GM18861 (cell line): Measurements from ENCODE around the gene RPL10A.
"Not testable (repeated sequence)": the region's sequence is repeated elsewhere in the genome, so short reads cannot be mapped to it uniquely, and the experiment has no call there.

ENCODE experiments used
- ATAC-seq: cut with Tn5 transposase; IDR thresholded peaks from one replicate; pipeline ENCODE4 v1.9.1; 2021; ENCODE audit not compliant: unreplicated experiment

Gene RPL10A

GRCh38 chr6:35468181-35468979 is at the start of gene RPL10A:
RPL10A (plus strand) TSS chr6:35468401; CDS start chr6:35468435, 34 bp downstream.
- ATAC-seq: peak; percentile 71

GRCh38 chr6:35419417-35419816 is 48.8 kb upstream of the RPL10A start:
- ATAC-seq: no peak

GRCh38 chr6:35419961-35420360 is 48.2 kb upstream of the RPL10A start:
- no peak for ATAC-seq

- no peak for ATAC-seq
These were observed 42.9 kb upstream of the RPL10A start for GRCh38 chr6:35425284-35425683.

DNA sequence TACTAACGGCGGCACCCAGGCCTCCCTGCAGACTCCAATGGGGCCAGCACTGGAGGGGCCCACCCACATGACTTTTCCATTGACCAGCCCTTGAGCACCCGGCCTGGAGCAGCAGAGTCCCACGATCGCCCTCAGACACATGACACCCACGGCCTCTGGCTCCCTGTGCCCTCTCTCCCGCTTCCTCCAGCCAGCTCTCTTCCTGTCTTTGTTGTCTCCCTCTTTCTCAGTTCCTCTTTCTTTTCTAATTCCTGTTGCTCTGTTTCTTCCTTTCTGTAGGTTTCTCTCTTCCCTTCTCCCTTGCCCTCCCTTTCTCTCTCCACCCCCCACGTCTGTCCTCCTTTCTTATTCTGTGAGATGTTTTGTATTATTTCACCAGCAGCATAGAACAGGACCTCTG is 42.1 kb upstream of the RPL10A start:
- ATAC-seq: no peak

GRCh38 chr6:35427435-35427834 is 40.8 kb upstream of the RPL10A start:
- no peak for ATAC-seq

DNA sequence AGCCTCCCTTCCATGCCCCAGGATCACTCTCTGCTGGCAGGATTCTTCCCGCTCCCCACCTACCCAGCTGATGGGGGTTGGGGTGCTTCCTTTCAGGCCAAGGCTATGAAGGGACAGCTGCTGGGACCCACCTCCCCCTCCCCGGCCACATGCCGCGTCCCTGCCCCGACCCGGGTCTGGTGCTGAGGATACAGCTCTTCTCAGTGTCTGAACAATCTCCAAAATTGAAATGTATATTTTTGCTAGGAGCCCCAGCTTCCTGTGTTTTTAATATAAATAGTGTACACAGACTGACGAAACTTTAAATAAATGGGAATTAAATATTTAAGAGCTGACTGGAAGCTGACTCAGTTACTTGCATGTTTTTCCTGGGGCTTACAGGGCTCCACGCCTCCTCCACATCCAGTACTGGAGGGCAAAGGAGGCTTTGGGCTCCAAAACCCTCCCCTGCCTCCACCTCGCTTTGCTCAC is 40.3 kb upstream of the RPL10A start:
- no peak for ATAC-seq

DNA sequence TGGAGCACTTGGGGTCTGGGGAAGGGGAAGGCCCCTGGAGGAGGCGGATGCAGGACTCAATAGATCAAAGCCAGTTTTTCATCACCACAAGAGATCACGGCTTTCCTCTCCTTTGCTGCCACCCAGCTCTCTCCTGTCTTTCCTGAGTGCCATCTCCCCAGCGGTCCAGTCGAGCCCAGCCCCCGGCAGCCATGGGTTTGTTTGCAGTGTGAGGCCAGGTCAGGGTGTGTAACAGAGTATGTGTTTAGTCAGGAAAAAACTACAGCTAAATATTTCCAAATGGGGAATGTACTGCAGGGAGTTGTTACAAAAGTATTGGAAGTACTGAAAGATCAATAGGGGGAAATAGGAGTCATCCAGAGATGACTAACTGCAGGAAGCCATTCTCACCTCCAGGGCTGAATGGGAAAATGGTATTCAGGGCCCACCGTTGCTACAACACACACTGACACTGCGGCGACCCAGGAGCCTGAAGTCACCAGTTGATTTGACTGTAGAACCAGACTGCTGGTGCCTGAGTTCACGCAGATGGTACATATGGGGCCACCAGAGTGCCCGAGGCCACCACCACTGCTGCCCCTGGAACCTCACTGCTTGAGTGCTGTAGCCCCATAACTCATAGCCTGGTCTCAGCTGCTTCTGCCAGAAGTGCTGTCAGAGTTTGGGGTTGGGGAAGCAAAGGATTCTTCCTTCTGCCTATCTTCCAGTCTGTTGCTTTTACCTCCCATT is 39.6 kb upstream of the RPL10A start:
- no peak for ATAC-seq

- ATAC-seq: no peak
These were observed 38.7 kb upstream of the RPL10A start for GRCh38 chr6:35429463-35429862.

DNA sequence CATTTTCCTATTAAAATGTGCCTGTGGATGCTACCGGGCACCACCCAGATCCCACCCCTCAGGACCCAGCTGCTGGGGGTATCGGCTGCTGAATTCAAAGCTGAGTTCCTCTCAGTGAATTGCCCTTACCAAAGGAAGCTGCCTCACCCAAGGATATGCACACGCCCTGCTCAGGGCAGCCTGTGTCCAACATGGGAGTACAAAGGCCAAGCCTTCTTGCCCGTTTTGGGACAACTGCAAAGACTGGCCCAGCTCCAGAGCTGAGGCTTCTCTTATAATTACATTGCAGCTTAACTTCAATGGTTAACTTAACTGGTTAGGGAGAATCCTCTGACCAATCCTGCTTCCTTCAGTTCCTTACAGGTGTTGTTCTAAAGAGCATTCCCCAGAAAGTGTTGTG is 35.9 kb upstream of the RPL10A start:
- no peak for ATAC-seq

DNA sequence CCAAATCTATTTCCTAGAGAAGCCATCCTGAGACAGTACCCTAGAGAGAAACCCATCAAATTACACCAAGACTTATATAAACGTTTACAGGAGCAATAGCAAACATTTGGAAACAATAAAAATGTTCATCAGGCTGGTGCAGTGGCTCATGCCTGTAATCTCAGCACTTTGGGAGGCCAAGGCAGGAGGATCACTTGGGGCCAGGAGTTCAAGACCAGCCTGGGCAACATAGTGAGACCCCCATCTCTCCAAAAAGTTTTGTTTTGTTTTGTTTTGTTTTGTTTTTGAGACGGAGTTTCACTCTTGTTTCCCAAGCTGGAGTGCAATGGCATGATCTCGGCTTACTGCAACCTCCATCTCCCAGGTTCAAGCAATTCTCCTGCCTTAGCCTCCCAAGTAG is 35.5 kb upstream of the RPL10A start:
- ATAC-seq: not testable (repeated sequence)

DNA sequence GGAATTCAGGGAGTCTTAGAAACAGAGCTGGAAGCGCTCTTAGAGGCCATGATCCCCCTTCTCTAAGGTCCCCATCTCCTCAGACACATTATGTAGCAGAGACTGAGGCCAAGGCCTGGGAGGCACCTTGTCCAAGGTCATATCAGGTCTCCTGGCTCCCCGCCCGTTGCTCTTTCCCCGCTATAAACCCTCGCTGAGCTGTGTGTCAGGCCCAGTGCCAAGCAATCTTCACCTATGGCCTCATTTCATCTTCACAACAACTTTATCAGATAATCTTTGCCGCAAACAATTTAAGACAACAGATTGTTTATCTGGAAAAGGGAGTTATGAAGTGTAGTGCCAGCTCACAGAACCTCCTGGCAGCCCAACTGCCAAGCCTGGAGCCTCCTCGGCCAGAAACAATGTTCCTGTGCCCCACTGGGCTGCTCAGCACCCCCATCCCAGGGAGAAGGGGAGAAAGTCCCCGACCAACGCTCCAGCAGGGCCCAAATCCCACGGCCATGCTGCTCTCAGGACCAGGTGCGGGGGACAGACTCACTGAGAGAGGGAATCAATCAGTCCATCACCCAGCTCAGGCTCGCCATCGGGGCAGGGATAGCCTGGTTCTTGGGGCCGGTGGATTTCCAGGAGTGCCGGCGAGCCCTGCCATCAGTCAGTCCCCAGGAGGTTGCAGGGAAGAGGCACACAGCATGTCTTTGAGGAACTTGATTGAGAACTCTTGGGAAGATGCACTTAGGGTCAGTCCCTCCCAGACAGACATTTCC is 32.9 kb upstream of the RPL10A start:
- ATAC-seq: no peak

- ATAC-seq: no peak
These were observed 31.9 kb upstream of the RPL10A start for GRCh38 chr6:35436071-35436857.

DNA sequence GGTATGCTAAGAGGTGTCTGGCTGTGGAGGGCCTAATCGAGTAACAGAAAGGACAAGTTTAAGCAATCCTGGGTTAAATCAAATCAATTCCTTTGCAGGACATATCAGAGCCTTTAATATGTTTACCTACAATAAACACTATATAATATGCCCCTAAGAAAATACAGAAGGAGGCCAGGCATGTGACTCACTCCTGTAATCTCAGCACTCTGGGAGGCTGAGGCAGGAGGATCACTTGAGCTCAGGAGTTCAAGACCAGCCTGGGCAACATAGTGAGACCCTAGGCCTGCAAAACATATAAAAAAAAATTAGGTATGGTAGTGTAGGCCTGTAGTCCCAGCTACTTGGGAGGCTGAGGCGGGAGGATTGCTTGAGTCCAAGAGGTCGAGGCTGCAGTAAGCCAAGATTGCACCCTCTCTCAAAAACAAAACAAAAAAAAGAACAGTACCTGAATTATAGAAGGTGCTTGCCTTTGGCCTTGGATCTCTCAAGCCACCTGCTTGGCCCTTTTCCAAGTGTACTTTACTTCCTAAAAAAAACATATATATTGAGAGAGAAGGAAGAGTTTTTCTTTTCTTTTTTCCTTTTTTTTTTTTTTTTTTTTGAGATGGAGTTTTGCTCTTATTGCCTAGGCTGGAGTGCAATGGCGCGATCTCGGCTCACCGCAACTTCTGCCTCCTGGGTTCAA is 29.7 kb upstream of the RPL10A start:
- not testable (repeated sequence) for ATAC-seq

DNA sequence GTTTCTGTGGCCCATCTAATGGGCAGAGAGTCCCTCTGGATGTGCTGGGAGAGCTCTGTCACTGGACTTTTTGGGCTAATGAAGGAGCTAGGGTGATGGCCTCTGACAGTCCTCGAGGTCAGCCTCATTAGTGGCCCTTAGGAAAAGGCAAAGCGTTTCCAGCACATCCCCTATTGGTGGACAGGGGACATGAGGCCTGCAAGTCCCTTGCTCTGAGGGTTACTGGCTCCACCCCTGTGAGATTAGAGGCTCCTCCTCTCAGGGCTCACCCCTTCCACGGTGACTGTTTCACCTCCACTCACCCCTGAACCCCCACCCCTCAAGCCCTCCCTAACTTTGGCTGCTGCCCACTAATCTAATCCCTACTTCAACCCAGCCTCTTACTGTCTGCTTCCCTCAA is 28.9 kb upstream of the RPL10A start:
- no peak for ATAC-seq

DNA sequence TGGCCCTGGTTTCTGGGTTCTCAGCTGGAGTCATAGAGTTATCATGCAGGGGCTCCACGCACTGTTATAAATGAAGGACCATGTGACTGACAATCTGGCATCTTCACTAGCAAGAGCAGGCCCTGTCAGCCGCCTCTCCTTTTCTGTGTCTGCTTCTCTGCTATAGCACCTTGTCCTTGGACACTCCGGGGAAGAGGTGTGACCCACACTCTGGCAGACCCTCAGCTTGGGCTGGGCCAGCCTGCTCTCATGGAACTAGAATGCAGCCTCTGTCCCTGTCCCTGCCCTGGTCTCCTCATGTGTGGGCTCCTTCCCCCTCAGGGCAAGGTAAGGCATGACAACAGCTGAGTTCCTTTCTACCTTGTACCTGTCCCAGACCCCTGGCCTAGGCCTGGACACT is 27.0 kb upstream of the RPL10A start:
- no peak for ATAC-seq

DNA sequence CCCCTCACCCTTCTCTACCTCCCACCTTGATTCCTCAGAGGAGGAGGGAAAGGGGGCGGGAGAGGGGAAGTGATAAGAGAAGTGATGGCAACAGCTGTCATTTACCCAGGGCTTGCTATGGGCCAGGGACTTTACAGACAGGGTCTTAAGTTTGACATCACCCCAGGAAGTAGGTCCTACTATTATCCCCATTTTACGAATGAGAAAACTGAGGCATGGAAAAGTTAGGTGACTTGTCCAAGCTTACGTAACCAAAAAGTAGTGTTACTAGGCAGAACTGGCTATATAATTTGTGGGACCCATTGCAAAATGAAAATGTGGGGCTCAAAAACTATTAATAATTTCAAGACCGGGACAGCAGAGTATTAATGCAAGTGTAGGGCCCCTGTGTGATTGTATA is 26.6 kb upstream of the RPL10A start:
- ATAC-seq: no peak

DNA sequence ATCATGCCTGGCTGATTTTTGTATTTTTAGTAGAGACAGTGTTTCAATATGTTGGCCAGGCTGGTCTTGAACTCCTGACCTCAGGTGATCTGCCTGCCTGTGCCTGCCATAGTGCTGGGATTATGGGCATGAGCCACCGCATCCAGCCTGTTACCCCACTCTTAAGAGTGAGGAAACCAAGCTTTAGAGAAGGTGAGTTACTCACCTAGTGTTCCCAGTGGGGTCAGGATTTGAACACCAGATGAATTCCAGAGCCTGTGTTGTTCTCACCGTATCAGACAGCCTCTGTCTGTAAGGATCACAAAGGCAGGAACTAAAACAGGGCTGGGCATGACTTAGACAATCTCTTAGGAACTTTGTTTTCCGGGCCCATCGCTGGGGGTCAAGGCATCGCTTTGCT is 25.5 kb upstream of the RPL10A start:
- ATAC-seq: no peak

DNA sequence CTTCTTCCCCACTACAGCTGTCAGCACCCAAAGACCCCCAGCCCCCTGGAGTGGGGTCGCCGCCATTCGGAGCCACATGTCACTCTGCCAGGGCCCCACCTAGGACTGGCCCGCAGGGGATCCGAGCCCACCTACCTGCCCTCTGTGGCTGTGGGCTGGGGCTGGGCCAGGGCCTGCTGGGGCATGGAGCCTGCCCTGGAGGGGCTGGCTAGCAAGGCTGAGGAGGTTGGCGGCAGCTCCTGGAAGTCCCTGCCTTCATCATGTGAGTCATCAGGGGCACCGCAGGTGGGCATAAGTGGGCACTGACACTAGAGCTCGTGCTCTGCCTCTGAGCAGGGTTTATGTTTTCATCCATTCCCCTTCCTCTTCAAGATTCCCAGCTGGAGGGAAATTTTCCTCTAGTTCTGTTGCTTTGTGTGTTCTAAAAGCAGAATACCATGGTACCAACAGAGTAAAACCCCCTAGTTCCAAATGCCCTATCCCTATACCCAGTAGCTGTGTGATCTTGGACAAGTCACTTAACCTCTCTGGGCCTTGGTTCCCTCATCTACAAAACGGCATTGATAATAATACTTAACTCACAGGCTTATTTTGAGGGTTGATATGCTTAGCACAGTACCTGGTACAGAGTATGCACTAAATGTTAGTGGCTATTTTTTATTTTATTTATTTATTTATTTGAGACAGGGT is 24.7 kb upstream of the RPL10A start:
- ATAC-seq: no peak

- no peak for ATAC-seq
These were observed 22.5 kb upstream of the RPL10A start for GRCh38 chr6:35445691-35446090.
